22Rv1 (cell line): ENCODE measurements around the gene ZFYVE21.

Source experiments
- ZFX ChIP-seq: fragments of 450-650 bp; IDR thresholded peaks from 2 replicates; pipeline ENCODE4 v1.6.1; 2017; ENCODE audit warnings: antibody characterized with exemption, borderline replicate concordance
- TF ChIP-seq, protein P1 (sequence below): fragments of 450-650 bp; IDR thresholded peaks from 2 replicates; pipeline ENCODE4 v1.5.1; 2017; ENCODE audit warnings: mild to moderate bottlenecking

DNA sequence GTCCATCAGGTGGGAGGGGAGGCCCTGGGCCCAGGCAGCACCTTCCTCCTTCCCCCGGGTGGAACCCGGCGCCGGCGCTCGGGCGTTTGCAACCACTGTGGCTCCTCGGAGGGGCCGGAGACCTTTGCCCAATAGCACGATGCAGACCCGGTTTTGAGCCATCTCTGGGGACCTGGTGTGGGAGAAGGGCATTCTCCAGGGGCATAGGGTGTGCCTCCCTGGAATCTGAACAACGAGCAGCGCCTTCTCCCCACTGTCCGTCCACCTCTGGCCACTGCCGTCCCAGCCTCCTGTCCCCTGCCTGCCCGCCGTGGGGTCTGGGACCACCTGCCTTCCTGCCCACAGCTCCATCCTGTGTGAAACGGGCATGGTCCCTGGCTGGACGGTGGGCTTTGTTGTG is 12.5 kb downstream of the ZFYVE21 start:
- TF ChIP-seq, protein P1, sequence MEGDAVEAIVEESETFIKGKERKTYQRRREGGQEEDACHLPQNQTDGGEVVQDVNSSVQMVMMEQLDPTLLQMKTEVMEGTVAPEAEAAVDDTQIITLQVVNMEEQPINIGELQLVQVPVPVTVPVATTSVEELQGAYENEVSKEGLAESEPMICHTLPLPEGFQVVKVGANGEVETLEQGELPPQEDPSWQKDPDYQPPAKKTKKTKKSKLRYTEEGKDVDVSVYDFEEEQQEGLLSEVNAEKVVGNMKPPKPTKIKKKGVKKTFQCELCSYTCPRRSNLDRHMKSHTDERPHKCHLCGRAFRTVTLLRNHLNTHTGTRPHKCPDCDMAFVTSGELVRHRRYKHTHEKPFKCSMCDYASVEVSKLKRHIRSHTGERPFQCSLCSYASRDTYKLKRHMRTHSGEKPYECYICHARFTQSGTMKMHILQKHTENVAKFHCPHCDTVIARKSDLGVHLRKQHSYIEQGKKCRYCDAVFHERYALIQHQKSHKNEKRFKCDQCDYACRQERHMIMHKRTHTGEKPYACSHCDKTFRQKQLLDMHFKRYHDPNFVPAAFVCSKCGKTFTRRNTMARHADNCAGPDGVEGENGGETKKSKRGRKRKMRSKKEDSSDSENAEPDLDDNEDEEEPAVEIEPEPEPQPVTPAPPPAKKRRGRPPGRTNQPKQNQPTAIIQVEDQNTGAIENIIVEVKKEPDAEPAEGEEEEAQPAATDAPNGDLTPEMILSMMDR, result no peak
- no peak for TF ChIP-seq ZFX
